K562 (cell line): ENCODE measurements around the gene MMP11. TPM values are rescaled to one million over a fixed set of nuclear protein-coding genes. Genes with fewer than 3 reads are reported as not detected.

ENCODE experiments used
- CREB3L1 ChIP-seq: fragments of 450-650 bp; IDR thresholded peaks from 2 replicates; pipeline ENCODE4 v1.6.1; 2014; ENCODE audit warnings: low read depth, mild to moderate bottlenecking, moderate library complexity, borderline replicate concordance
- DEAF1 ChIP-seq: fragments of 450-650 bp; formaldehyde crosslinking; IDR thresholded peaks from 2 replicates; pipeline ENCODE4 v1.4.0; 2020; ENCODE audit warnings: mild to moderate bottlenecking, moderate library complexity
- ELF1 ChIP-seq: fragments of 200-800 bp; sonication (Bioruptor generic); IDR thresholded peaks from 2 replicates; pipeline ENCODE4 v1.6.1; 2016; ENCODE audit warnings: missing genetic modification characterization, missing compliant biosample characterization
- ETV1 ChIP-seq: fragments of 450-650 bp; conservative IDR thresholded peaks from 2 replicates; pipeline ENCODE4 v1.6.1; 2016; ENCODE audit warnings: missing genetic modification characterization, control low read depth, low read depth, missing compliant biosample characterization
- FOSL1 ChIP-seq: fragments of 200-800 bp; sonication (Bioruptor generic); conservative IDR thresholded peaks from 2 replicates; pipeline ENCODE4 v1.6.1; 2016; ENCODE audit warnings: missing genetic modification characterization, missing compliant biosample characterization
- IRF2 ChIP-seq: sonication (generic); formaldehyde crosslinking; IDR thresholded peaks from 2 replicates; pipeline ENCODE4 v1.8.1; 2022; ENCODE audit warnings: mild to moderate bottlenecking, missing genetic modification reagents
- KLF13 ChIP-seq: fragments of 450-650 bp; IDR thresholded peaks from 2 replicates; pipeline ENCODE4 v1.6.1; 2016; ENCODE audit warnings: missing genetic modification characterization, low read depth, mild to moderate bottlenecking, missing compliant biosample characterization, moderate library complexity, borderline replicate concordance
- MBD2 ChIP-seq: sonication (generic); IDR thresholded peaks from 2 replicates; pipeline ENCODE4 v1.6.1; 2016; ENCODE audit warnings: low read depth, borderline replicate concordance
- MED1 ChIP-seq: sonication (generic); formaldehyde crosslinking; IDR thresholded peaks from 2 replicates; pipeline ENCODE4 v1.8.1; 2023; ENCODE audit warnings: missing genetic modification reagents, borderline replicate concordance
- MITF ChIP-seq: IDR thresholded peaks from 2 replicates; pipeline ENCODE4 v1.6.1; 2014; ENCODE audit warnings: antibody characterized with exemption
- SRSF1 ChIP-seq: fragments of 200-400 bp; formaldehyde crosslinking; IDR thresholded peaks from 2 replicates; pipeline ENCODE4 v1.6.1; 2017; ENCODE audit warnings: mild to moderate bottlenecking, low read depth, low read length, moderate library complexity
- TAF9B ChIP-seq: fragments of 450-650 bp; IDR thresholded peaks from 2 replicates; pipeline ENCODE4 v1.6.1; 2018; ENCODE audit warnings: mild to moderate bottlenecking; ENCODE audit not compliant: partially characterized antibody
- ZFP91 ChIP-seq: sonication (generic); formaldehyde crosslinking; IDR thresholded peaks from 2 replicates; pipeline ENCODE4 v1.8.0; 2022; ENCODE audit warnings: mild to moderate bottlenecking, missing genetic modification reagents
- ZNF592 ChIP-seq: fragments of 450-650 bp; IDR thresholded peaks from 2 replicates; pipeline ENCODE4 v1.6.1; 2017; ENCODE audit warnings: antibody characterized with exemption, mild to moderate bottlenecking
- ZNF696 ChIP-seq: fragments of 250-450 bp; sonication (Bioruptor Pico); conservative IDR thresholded peaks from 2 replicates; pipeline ENCODE4 v1.4.0; 2020; ENCODE audit warnings: mild to moderate bottlenecking, moderate library complexity
- ZNF75A ChIP-seq: fragments of 450-650 bp; formaldehyde crosslinking; IDR thresholded peaks from 2 replicates; pipeline ENCODE4 v1.4.0; 2020; ENCODE audit warnings: mild to moderate bottlenecking
- polyA plus RNA-seq, 8 experiments: library from polyadenylated mRNA; depleted of rRNA in 4 of 8; stranded (reverse) in 5 of 8; unstranded in 3 of 8; fragments of >200 nt; fragmentation: Nextera tagmentation in 2 of 8; fragmentation: Illumina TruSeq in 1 of 8; extraction: Ambion mirVana in 2 of 8; extraction: Trizol in 1 of 8; gene quantifications; 2 replicates each; pipeline versions ENCODE4 v1.2.1 to v1.2.3, GENCODE V29; 2011 to 2014; ENCODE audit warnings: inconsistent platforms in 1 of 8, missing spikeins in 1 of 8
- total RNA-seq, 7 experiments: library from RNA; depleted of rRNA in 6 of 7; stranded (reverse); fragments of >200 nt in 6 of 7; fragmentation: Illumina TruSeq in 2 of 7; extraction: Trizol in 2 of 7; gene quantifications; 2 replicates each; pipeline versions ENCODE4 v1.2.1 to v1.2.3, GENCODE V29; 2011 to 2021; ENCODE audit warnings: low replicate concordance in 1 of 7

MMP11 gene
- total and polyA plus RNA-seq, 9 of the 15 experiments (the other 6 are each of a cell fraction or from before 2014, with no cell fraction given): 0.14 to 1.8 (median 1.1) TPM; not detected in 2

DNA sequence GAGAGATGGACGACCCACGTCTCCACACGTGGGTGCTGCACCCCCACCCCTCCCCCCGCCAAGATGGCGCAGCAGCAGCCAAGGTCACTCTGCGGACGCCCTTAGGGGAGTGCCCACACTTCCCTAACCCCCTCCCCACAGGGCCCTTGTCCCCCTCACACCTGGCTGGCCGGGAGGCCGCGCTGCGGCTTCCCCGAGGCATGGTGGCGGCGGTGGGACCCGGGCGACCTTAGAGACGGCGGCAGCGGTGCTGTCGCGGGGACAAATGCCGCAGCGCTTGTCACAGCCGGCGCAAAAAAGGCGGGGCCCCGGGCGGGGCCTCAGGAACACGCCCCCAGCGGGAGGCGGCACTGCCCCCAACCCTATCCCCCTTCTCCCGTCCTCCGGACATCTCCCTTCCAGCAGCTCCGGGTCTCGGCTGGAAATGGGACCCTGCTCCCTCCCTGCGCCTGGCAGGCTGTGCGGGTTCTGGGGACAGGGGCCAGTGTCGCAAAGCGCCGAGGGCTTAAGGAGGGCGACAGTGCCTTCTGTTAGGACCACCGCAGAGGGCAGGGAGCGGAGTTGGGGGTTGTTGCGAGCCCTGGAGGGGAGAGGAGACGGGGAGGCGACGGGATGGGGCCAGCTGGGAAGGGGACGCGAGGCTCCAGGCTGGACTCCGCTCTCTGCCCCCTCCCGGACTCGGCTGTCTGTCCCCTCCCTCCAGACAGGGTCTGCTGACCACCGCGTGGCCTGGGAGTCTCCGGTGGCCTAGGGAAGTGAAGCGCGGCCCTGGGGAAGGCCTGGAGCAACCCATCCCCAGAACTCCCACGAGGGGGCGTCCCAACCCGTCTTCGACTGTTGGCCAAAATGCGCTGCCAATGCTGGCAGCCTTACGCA, 4.7 kb upstream of the MMP11 start, which contains the start of gene CHCHD10 (continued):
- TF ChIP-seq CREB3L1 (no peak; the same call in 1 of the 2 replicates), ETV1 (tag) (no peak), DEAF1 (CRISPR knock-in tag) (no peak), ZFP91 (no peak), MED1 (CRISPR knock-in tag) (no peak), ZNF696 (CRISPR knock-in tag) (no peak), ZNF592 (peak; percentile 72), MBD2 (no peak), KLF13 (no peak), ELF1 (tag) (no peak), SRSF1 (no peak), IRF2 (CRISPR knock-in tag) (no peak), ZNF75A (CRISPR knock-in tag) (no peak), FOSL1 (tag) (no peak), TAF9B (peak; percentile 83), MITF (0 out of 2 replicates have a peak, but pooled peaks have one; percentile 43)
